GM21528 (cell line): ENCODE results near the gene ETS1.

Experiments used
- ATAC-seq: cut with Tn5 transposase; IDR thresholded peaks from one replicate; pipeline ENCODE4 v1.9.1; 2021; ENCODE audit warnings: mild to moderate bottlenecking, moderate library complexity; ENCODE audit not compliant: unreplicated experiment, low FRiP score

The ETS1 gene

GRCh38 chr11:128472128-128473089 lies 114.9 kb downstream of the ETS1 start:
- ATAC-seq: peak; percentile 54

GRCh38 chr11:128471138-128471661 lies 116.2 kb downstream of the ETS1 start:
- ATAC-seq: peak; percentile 52

- ATAC-seq: no peak
Observed at GRCh38 chr11:128470081-128470480, 117.3 kb downstream of the ETS1 start.

- ATAC-seq: peak; percentile 52
Observed at GRCh38 chr11:128469220-128469619, 118.1 kb downstream of the ETS1 start.

- ATAC-seq: no peak
Observed at GRCh38 chr11:128468111-128468510, 119.2 kb downstream of the ETS1 start.

- ATAC-seq: no peak
Observed at GRCh38 chr11:128467610-128468041, 119.7 kb downstream of the ETS1 start.

- no peak for ATAC-seq
Observed at GRCh38 chr11:128467041-128467440, 120.3 kb downstream of the ETS1 start.

GRCh38 chr11:128465946-128466705 lies 121.2 kb downstream of the ETS1 start:
- no peak for ATAC-seq

GRCh38 chr11:128465531-128465930 lies 121.8 kb downstream of the ETS1 start:
- ATAC-seq: no peak

- no peak for ATAC-seq
Observed at GRCh38 chr11:128464878-128465450, 122.4 kb downstream of the ETS1 start.

- no peak for ATAC-seq
Observed at GRCh38 chr11:128463979-128464378, 123.4 kb downstream of the ETS1 start.

GRCh38 chr11:128463371-128463829 lies 124.0 kb downstream of the ETS1 start:
- no peak for ATAC-seq

- ATAC-seq: no peak
Observed at GRCh38 chr11:128462922-128463321, 124.4 kb downstream of the ETS1 start.

- no peak for ATAC-seq
Observed at GRCh38 chr11:128462189-128462588, 125.2 kb downstream of the ETS1 start.

- no peak for ATAC-seq
Observed at GRCh38 chr11:128458321-128458720, 129.0 kb downstream of the ETS1 start.

- no peak for ATAC-seq
Observed at GRCh38 chr11:128457874-128458273, 129.5 kb downstream of the ETS1 start.

- ATAC-seq: no peak
Observed at GRCh38 chr11:128456566-128457268, 130.6 kb downstream of the ETS1 start.

- ATAC-seq: no peak
Observed at GRCh38 chr11:128455766-128456165, 131.6 kb downstream of the ETS1 start.

GRCh38 chr11:128453444-128454336 lies 133.7 kb downstream of the ETS1 start:
- no peak for ATAC-seq
